AG10803 (cell line): ENCODE results near the gene NDRG3.
"Not testable (repeated sequence)": the region's sequence is repeated elsewhere in the genome, so short reads cannot be mapped to it uniquely, and the experiment has no call there.

Experiments used
- DNase-seq: peaks from one replicate; pipeline ENCODE4 v3.0.0; 2010; ENCODE audit warnings: low read depth
- H3K4me3 ChIP-seq: 2 replicates; pipeline ENCODE4 v1.5.1; 2011; ENCODE audit warnings: mild to moderate bottlenecking, low read length, control low read depth
- CTCF ChIP-seq: conservative IDR thresholded peaks from 2 replicates; pipeline ENCODE4 v1.5.1; 2011; ENCODE audit warnings: mild to moderate bottlenecking, low read length, control low read depth, inconsistent platforms

The NDRG3 gene

DNA sequence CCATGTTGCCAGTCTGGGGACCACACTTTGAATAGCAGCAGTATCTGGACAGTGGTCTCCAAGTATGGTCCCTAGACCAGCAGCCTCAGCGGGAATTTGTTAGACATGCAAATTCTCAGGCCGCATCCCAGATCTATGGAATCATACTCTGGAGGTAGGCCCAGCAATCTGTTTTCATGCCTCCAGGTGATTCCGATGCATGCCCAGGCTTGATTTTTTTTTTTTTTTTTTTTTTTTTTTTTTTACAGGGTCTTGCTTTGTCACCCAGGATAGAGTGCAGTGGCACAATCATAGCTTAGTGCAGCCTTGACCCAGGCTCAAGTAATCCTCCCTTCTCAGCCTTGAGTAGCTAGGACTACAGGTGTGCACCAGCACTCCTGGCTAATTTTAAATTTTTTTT, 99.2 kb downstream of the NDRG3 start:
- DNase-seq, result no peak
- no peak overlapping the region for H3K4me3 ChIP-seq
- TF ChIP-seq CTCF, result no peak

DNA sequence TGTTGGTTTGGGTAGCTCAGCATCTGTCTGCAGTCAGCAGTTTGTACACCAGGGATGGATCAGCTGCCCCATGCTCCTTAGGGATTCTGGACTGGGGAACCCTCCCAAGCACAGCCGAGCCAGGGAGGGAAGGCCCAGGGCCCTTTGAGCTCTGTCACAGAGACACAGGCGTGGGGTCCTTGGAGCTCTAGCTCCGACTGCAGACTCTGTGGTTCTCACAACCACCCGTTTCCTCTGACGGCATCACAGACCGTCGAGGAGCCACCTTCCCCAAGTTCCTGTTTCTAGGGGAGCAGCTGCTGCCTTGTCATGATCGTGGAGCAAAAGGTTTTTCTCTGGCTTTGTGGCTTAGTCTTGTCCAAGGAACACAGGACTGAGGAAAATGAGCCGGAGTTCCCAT, 99.9 kb downstream of the NDRG3 start, which contains the start of gene SLA2:
Gene SLA2 (minus strand): TSS at position 199 of the 400 bp plus-strand sequence. CDS start 4,861 bp downstream, outside the sequence.
- no peak for DNase-seq
- no peak within 1 kb of the TSS for H3K4me3 ChIP-seq
- no peak for TF ChIP-seq CTCF

GRCh38 chr20:36645353-36645752, 100.5 kb downstream of the NDRG3 start:
- no peak for TF ChIP-seq CTCF
- DNase-seq, result no peak
- H3K4me3 ChIP-seq, result no peak overlapping the region

DNA sequence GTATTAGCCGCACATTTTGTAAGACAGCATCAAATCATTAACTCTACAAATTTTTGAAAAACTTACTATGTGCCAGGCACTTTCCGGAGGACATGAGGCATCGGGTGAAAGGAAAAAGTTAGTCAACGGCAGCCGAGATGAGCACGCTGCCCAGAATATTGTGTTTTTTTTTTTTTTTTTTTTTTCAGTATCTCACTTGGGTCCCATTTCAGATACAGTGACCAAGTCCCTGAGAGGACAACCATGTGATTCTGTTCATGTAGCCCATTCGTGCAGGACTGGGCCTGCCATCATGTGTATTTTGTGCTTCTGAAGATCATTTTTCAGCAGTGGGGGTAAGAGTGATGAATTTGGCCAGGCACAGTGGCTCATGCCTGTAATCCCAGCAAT, 101.2 kb downstream of the NDRG3 start:
- no peak for DNase-seq
- no peak overlapping the region for H3K4me3 ChIP-seq
- TF ChIP-seq CTCF, result no peak

DNA sequence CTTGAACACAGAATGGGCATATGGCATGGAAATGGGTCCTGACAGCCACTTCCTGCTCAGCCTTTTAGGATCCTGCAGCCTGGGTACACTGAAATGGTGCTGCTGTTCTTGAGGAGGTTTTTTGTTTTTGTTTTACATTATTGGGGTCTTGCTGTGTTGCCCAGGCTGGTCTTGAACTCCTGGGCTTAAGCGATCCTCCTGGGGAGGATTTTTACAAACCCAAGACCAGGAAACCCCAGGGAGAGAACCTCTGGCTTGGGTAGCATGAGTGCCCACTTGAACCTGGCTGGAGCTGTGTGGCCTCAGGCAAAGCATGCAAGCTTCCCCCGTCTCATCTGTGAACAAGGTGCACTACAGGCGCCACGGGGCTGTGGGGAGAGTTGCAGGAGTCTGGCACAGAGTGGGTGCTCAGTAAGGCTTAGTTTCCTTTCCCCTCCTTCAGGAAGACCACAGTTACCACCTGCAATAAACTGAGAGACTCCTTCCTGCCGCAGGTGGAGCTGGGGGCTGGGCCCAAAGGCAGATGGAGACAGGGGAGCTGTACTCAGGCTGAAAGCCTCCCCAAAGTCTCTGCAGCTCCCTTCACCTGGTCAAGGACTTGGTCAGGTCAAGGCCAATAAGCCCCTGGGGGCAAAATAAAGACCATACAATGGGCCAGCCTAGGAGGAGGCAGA, 101.7 kb downstream of the NDRG3 start:
- TF ChIP-seq CTCF, result no peak
- H3K4me3 ChIP-seq, result no peak overlapping the region
- no peak for DNase-seq

DNA sequence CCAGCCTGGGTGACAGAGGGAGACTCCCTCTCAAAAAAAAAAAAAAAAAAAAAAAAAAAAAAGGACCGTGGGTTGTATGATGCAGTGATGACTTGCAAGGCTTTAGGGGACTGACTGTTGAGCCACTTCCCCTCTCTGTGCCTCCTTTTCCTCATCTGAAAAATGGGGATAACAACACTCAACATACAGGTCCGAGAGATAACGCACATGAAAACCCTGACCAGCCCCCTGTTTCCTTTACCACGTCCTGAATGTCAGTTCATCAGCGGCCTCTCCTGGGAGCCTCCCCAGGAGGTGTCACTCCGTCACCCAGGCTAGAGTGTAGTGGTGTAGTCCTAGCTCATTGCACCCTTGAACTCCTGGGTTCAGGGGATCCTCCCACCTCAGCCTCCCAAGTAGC, 103.8 kb downstream of the NDRG3 start:
- no peak for TF ChIP-seq CTCF
- no peak for DNase-seq
- no peak overlapping the region for H3K4me3 ChIP-seq

GRCh38 chr20:36641506-36641843, 104.4 kb downstream of the NDRG3 start:
- H3K4me3 ChIP-seq, result no peak overlapping the region
- no peak for DNase-seq
- no peak for TF ChIP-seq CTCF

- not testable (repeated sequence) for H3K4me3 ChIP-seq, DNase-seq
Observed at GRCh38 chr20:36638876-36639400, 107.0 kb downstream of the NDRG3 start.
